Upper lobe of left lung (tissue), 6 donors: ENCODE measurements around the gene GATAD2A. TPM values are rescaled to one million over a fixed set of nuclear protein-coding genes. Genes with fewer than 3 reads are reported as not detected.
A peak's percentile ranks its signal among the peaks of the same experiment; 100 is the strongest.

Experiments used
- ATAC-seq, 2 donors: fragments of 200-7000 bp; cut with Tn5 transposase; one replicate each; pipeline ENCODE4 v1.9.1; 2022; ENCODE audit warnings: mild to moderate bottlenecking in 2 of 2, moderate library complexity in 2 of 2; ENCODE audit not compliant: low FRiP score in 2 of 2
- DNase-seq, 2 donors: peaks; one replicate each; pipeline ENCODE4 v3.0.0-alpha.2; 2019 to 2020
- H3K27ac ChIP-seq, 4 donors: fragments of 200-600 bp; sonication (generic); one replicate each; pipeline ENCODE4 v1.5.1; 2016 to 2019
- H3K27me3 ChIP-seq, 4 donors: fragments of 200-600 bp; sonication (generic); one replicate each; pipeline ENCODE4 v1.5.1; 2017 to 2019
- H3K36me3 ChIP-seq, 4 donors: fragments of 200-600 bp; sonication (generic); one replicate each; pipeline ENCODE4 v1.5.1; 2016 to 2019
- H3K4me1 ChIP-seq, 4 donors: fragments of 200-600 bp; sonication (generic); one replicate each; pipeline ENCODE4 v1.5.1; 2018 to 2019
- H3K4me3 ChIP-seq, 4 donors: fragments of 200-600 bp; sonication (generic); one replicate each; pipeline ENCODE4 v1.5.1; 2017 to 2019; ENCODE audit warnings: mild to moderate bottlenecking in 2 of 4, moderate library complexity in 1 of 4
- H3K9me3 ChIP-seq, 4 donors: fragments of 200-600 bp; sonication (generic); one replicate each; pipeline ENCODE4 v1.5.1; 2018 to 2019
- EP300 ChIP-seq, 4 donors: sonication (generic); formaldehyde crosslinking; IDR thresholded peaks; one replicate each; pipeline ENCODE4 v1.5.1; 2017; ENCODE audit warnings: antibody characterized with exemption in 4 of 4, control low read depth in 2 of 4
- POLR2A ChIP-seq, 4 donors: fragments of 450-650 bp; IDR thresholded peaks; one replicate each; pipeline ENCODE4 v1.5.1; 2016 to 2017; ENCODE audit warnings: antibody characterized with exemption in 4 of 4, mild to moderate bottlenecking in 2 of 4
- POLR2AphosphoS5 ChIP-seq, 2 donors: sonication (generic); formaldehyde crosslinking; IDR thresholded peaks; one replicate each; pipeline ENCODE4 v1.5.1; 2017; ENCODE audit warnings: antibody characterized with exemption in 2 of 2
- WGBS, 2 donors: methylation state at CpG; one replicate each; pipeline ENCODE4 v1.1.5; 2017 to 2018; 5-methylcytosine and 5-hydroxymethylcytosine counted together
- total RNA-seq, 6 donors: library from RNA; depleted of rRNA in 4 of 6; stranded (reverse); fragments of >200 nt in 4 of 6; gene quantifications; one replicate each; pipeline versions ENCODE4 v1.1.0 to v1.2.1, GENCODE V29; 2016 to 2021
- TF ChIP-seq, protein P1 (sequence below), 6 experiments: fragments of 450-650 bp in 4 of 6; fragments of 200-600 bp in 2 of 6; sonication (generic) in 2 of 6; IDR thresholded peaks; one replicate each; pipeline ENCODE4 v1.5.1; 2016 to 2019; ENCODE audit warnings: antibody characterized with exemption in 6 of 6
- donor health status: DM: no; HTN: no; CAD: no; lungs with moderate emphysema.
- donor health status: DM: no; HTN: yes; CAD: no; lungs with severe emphysema.

GATAD2A gene
- total RNA-seq, 6 donors from 2014 or later: 60.8 to 182 (median 88.0) TPM

DNA sequence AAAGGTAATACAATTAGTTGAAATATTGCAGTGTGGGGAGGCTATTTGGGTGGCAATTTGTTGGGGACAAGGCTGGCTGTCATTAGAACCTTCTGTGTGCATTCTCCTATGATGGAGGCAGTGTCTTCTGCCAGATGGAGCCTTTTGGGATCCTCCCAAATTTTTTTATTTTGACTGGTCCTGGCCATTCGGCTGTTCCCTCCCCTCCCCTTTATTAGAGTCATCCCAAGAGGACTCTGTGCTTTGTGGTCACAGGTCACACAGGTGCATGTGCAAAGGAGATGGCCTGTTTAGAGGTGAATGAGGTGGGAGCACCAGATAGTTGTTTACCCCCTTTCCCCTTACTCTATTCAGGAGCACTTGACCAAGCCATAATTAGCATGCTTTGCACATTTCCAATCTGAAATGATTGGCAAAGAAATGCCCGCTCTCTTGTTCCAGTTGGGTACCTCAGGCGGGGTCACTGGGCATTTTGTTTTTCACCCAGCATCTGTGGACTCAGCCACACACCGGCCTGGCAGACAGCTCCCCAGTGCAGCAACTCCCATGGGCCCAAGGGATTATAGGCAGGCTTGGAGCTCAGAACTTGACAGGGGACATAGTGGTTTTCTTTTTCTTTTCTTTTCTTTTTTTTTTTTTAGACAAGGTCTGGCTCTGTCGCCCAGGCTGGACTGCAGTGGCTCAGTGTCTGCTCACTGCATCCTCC lies 19.8 kb downstream of the GATAD2A start:
- no peak for DNase-seq
- WGBS, 2 donors: 92 to 93% methylated on average over 5 of the region's 5 CpGs
- H3K4me3 ChIP-seq: no peak overlapping the region
- H3K27ac ChIP-seq: no peak overlapping the region
- TF ChIP-seq, protein P1, sequence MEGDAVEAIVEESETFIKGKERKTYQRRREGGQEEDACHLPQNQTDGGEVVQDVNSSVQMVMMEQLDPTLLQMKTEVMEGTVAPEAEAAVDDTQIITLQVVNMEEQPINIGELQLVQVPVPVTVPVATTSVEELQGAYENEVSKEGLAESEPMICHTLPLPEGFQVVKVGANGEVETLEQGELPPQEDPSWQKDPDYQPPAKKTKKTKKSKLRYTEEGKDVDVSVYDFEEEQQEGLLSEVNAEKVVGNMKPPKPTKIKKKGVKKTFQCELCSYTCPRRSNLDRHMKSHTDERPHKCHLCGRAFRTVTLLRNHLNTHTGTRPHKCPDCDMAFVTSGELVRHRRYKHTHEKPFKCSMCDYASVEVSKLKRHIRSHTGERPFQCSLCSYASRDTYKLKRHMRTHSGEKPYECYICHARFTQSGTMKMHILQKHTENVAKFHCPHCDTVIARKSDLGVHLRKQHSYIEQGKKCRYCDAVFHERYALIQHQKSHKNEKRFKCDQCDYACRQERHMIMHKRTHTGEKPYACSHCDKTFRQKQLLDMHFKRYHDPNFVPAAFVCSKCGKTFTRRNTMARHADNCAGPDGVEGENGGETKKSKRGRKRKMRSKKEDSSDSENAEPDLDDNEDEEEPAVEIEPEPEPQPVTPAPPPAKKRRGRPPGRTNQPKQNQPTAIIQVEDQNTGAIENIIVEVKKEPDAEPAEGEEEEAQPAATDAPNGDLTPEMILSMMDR (IDR thresholded peaks at IDR 0.05): no peak
- TF ChIP-seq POLR2A (IDR thresholded peaks at IDR 0.05): no peak
- TF ChIP-seq POLR2AphosphoS5 (IDR thresholded peaks at IDR 0.05): no peak
- TF ChIP-seq EP300 (IDR thresholded peaks at IDR 0.05): no peak
- H3K4me1 ChIP-seq: peaks cover 21 to 67% (median 35%) of the 10 kb centered on the region in 4 donors
- no peaks in the 10 kb centered on the region for H3K27me3 ChIP-seq
- no peaks in the 10 kb centered on the region for H3K36me3 ChIP-seq
- no peaks in the 10 kb centered on the region for H3K9me3 ChIP-seq
- ATAC-seq: no peak

DNA sequence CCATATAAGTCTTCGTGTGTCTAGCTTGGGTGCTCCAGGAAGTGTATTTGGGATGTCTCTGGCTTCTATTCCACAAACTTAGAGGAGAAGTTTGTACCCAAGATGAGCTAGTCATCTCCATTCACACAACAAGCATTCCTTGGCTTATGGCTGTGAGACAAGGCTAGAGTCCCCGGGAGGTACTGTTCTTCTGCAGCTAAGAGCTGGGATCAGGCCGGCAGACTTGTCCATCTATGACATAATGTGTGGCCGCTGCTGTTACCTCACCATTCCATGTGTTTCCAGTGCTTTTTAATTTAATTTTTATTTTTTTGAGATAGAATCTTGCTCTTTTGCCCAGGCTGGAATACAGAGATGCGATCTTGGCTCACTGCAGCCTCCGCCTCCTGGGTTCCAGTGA lies 20.7 kb downstream of the GATAD2A start:
- WGBS, 2 donors: 96 to 97% methylated on average over 6 of the region's 6 CpGs
- Histone ChIP-seq H3K4me1 (peaks cover 20 to 61% (median 28%) of the 10 kb centered on the region in 4 donors), H3K36me3 (no peaks in the 10 kb centered on the region), H3K4me3 (no peak overlapping the region), H3K27me3 (no peaks in the 10 kb centered on the region), H3K9me3 (no peaks in the 10 kb centered on the region), H3K27ac (no peak overlapping the region)
- no peak for TF ChIP-seq EP300 (IDR thresholded peaks at IDR 0.05)
- no peak for TF ChIP-seq POLR2A (IDR thresholded peaks at IDR 0.05)
- no peak for TF ChIP-seq POLR2AphosphoS5 (IDR thresholded peaks at IDR 0.05)
- TF ChIP-seq, protein P1 (IDR thresholded peaks at IDR 0.05): no peak
- DNase-seq (no peak), ATAC-seq (peak in 1 of 2 donors; percentile 78)

DNA sequence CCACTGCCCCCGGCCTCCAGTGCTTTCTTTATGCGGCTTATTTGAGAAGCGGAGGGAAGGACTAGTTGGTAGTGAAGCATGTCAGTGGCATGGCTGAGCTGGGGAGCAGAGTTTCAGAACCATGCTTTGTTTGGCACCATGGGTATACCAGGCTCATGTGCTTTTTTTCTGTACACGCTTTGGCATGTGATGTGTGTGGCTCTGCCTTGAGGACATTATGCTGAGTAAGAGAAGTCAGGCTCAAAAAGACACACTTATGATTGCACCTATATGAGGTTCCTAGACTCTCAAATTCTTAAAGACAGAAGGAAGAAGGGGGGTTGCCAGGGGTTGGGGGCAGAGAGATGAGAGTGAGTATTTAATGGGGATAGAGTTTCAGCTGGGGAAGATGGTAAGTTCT lies 21.3 kb downstream of the GATAD2A start:
- WGBS, 2 donors: 91 to 97% methylated on average over 4 of the region's 4 CpGs
- Histone ChIP-seq H3K4me3 (no peak overlapping the region), H3K36me3 (no peaks in the 10 kb centered on the region), H3K27ac (no peak overlapping the region), H3K4me1 (peaks cover 18 to 61% (median 27%) of the 10 kb centered on the region in 4 donors), H3K9me3 (no peaks in the 10 kb centered on the region), H3K27me3 (no peaks in the 10 kb centered on the region)
- TF ChIP-seq EP300 (IDR thresholded peaks at IDR 0.05) (no peak), POLR2A (IDR thresholded peaks at IDR 0.05) (no peak), POLR2AphosphoS5 (IDR thresholded peaks at IDR 0.05) (no peak)
- TF ChIP-seq, protein P1 (IDR thresholded peaks at IDR 0.05): no peak
- DNase-seq: no peak
- no peak for ATAC-seq

DNA sequence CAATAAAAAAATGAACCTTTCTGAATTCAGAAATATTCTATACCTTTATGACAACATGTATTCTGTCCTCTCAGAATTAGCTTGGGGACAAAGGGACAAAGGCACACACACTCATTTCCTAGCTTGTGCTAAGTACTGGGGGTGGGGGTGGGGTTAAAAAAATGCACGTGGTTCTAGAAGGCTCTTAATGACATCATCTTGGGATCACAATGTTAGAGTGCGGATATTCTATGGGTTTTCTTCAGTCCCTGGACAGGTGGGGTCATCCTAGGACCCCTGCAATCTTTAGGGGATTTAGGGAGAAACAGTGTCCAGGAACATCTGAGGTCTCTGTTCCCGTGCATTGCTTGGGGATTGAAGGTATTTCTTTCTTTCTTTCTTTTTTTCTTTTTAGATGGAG lies 21.8 kb downstream of the GATAD2A start:
- DNase-seq (no peak), ATAC-seq (no peak)
- Histone ChIP-seq H3K4me1 (peaks cover 18 to 61% (median 27%) of the 10 kb centered on the region in 4 donors), H3K4me3 (no peak overlapping the region), H3K27ac (no peak overlapping the region), H3K27me3 (no peaks in the 10 kb centered on the region), H3K9me3 (no peaks in the 10 kb centered on the region), H3K36me3 (no peaks in the 10 kb centered on the region)
- 69% methylated on average over 3 of the region's 3 CpGs for WGBS, 2 donors
- TF ChIP-seq POLR2A (IDR thresholded peaks at IDR 0.05) (no peak), POLR2AphosphoS5 (IDR thresholded peaks at IDR 0.05) (no peak), EP300 (IDR thresholded peaks at IDR 0.05) (no peak)
- TF ChIP-seq, protein P1 (IDR thresholded peaks at IDR 0.05): no peak

DNA sequence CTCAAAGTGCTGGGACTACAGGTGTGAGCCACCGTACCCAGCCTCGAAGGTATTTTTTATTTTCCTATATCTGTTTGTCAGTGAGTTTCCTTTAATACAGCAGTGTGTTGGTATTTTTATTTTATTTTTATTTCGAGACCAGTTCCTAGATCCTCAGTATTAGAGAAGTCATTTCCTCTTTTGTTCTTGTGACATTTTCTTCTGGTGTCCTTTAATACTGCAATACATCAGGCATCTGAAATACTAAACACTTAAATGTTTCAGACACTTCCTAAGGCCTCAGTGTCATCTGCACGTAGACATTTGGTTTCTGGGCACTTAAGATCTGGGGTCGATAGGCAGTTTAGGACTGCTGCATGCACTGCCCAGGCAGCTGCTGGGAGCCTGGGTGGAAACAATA lies 22.5 kb downstream of the GATAD2A start:
- no peaks in the 10 kb centered on the region for H3K27me3 ChIP-seq
- DNase-seq (no peak), ATAC-seq (no peak)
- H3K4me3 ChIP-seq: no peak overlapping the region
- TF ChIP-seq POLR2AphosphoS5 (IDR thresholded peaks at IDR 0.05) (no peak), POLR2A (IDR thresholded peaks at IDR 0.05) (no peak), EP300 (IDR thresholded peaks at IDR 0.05) (no peak)
- TF ChIP-seq, protein P1 (IDR thresholded peaks at IDR 0.05): no peak
- no peaks in the 10 kb centered on the region for H3K9me3 ChIP-seq
- H3K4me1 ChIP-seq: peaks cover 18 to 61% (median 29%) of the 10 kb centered on the region in 4 donors
- H3K36me3 ChIP-seq: no peaks in the 10 kb centered on the region
- no peak overlapping the region for H3K27ac ChIP-seq
- WGBS, 2 donors: 72 to 75% methylated on average over 5 of the region's 5 CpGs
